SJCRH30 (cell line): ENCODE results near the gene NEMP1. TPM values are rescaled to one million over a fixed set of nuclear protein-coding genes. Genes with fewer than 3 reads are reported as not detected.
"Not testable (repeated sequence)": the region's sequence is repeated elsewhere in the genome, so short reads cannot be mapped to it uniquely, and the experiment has no call there.

Experiments
- DNase-seq, 2 experiments: peaks; one replicate each; pipeline ENCODE4 v3.0.0-alpha.2; 2015 to 2020
- H3K27ac ChIP-seq: fragments of 250-450 bp; sonication (Bioruptor Pico); 2 replicates; pipeline ENCODE4 v1.5.1; 2020; ENCODE audit warnings: mild to moderate bottlenecking, moderate library complexity
- H3K27me3 ChIP-seq: fragments of 250-450 bp; sonication (Bioruptor Pico); 2 replicates; pipeline ENCODE4 v1.5.1; 2020; ENCODE audit warnings: mild to moderate bottlenecking, moderate library complexity
- H3K36me3 ChIP-seq: fragments of 250-450 bp; sonication (Bioruptor Pico); 2 replicates; pipeline ENCODE4 v1.5.1; 2020; ENCODE audit warnings: mild to moderate bottlenecking, moderate library complexity
- H3K4me1 ChIP-seq: fragments of 250-450 bp; sonication (Bioruptor Pico); 2 replicates; pipeline ENCODE4 v1.5.1; 2020; ENCODE audit warnings: mild to moderate bottlenecking, moderate library complexity
- H3K4me3 ChIP-seq: fragments of 250-450 bp; sonication (Bioruptor Pico); 2 replicates; pipeline ENCODE4 v1.5.1; 2020; ENCODE audit warnings: mild to moderate bottlenecking, moderate library complexity
- H3K9me3 ChIP-seq: fragments of 250-450 bp; sonication (Bioruptor Pico); replicated peaks from 2 replicates; pipeline ENCODE4 v1.5.1; 2020; ENCODE audit warnings: mild to moderate bottlenecking, moderate library complexity
- total RNA-seq: library from RNA; depleted of rRNA; stranded (reverse); fragments of >200 nt; shearing (Covaris generic); gene quantifications from 2 replicates; pipeline ENCODE4 v1.2.3, GENCODE V29; 2014

NEMP1 gene
- total RNA-seq, 1 experiment from 2014 or later, result 70.2 TPM

DNA sequence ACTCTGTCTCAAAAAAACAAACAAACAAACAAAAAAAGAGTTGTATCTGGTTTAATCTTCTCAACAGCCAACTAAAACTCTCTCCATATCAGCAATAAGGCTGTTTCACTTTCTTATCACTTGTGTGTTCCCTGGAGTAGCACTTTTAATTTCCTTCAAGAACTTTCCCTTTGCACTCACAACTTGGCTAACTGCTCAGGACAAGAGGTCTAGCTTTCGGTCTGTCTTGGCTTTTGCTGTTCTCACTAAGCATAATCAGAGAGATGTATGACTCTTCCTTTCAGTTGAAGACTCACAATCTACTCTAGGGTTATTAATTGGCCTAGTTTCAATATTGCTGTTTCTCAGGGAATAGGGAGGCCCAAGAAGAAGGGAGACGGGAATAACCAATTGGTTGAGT is 12.3 kb downstream of the NEMP1 start:
- no peak for DNase-seq
- no peaks in the 10 kb centered on the region for H3K9me3 ChIP-seq
- no peak overlapping the region for H3K27ac ChIP-seq
- H3K4me3 ChIP-seq, result no peak overlapping the region
- peaks cover 6% of the 10 kb centered on the region; the same call in 1 of the 2 replicates for H3K27me3 ChIP-seq
- H3K36me3 ChIP-seq, result no peaks in the 10 kb centered on the region
- H3K4me1 ChIP-seq, result no peaks in the 10 kb centered on the region

DNA sequence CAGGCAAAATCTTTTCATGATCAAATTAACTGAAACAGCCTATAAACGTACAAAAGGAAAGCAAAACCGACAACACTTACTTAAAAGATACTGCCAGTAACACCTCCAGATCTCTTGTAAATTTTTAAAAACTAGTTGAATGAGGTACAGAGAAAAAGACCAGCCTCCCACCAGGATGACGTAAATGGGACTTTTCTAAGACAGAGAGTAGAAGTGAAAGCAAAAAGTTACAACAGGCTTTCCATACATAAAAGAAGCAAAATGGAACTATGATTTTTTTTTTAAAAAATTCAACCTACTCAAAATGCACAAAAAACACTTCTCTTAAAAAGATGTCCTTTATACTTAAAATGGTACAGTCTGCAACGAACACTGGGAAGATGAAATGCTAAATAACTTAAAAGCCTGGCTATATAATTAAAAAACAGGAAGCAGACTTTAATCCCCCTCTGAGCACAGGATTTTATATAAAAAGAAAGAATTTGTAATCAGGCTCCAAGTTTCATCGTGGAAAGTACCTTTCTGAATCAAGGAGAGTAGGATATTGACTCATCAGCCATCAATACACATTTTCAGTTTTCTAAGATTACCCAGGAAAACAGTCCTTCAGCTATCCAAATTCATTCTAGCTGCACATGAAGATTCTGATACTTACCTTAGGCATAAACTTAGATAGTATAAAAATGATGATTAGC is 14.5 kb downstream of the NEMP1 start:
- H3K4me3 ChIP-seq, result no peak overlapping the region
- DNase-seq, result no peak
- no peaks in the 10 kb centered on the region for H3K9me3 ChIP-seq
- H3K27ac ChIP-seq, result no peak overlapping the region
- peaks cover 16% of the 10 kb centered on the region for H3K27me3 ChIP-seq
- H3K36me3 ChIP-seq, result no peaks in the 10 kb centered on the region
- H3K4me1 ChIP-seq, result no peaks in the 10 kb centered on the region

GRCh38 chr12:57058454-57058853 is 20.1 kb downstream of the NEMP1 start:
- H3K9me3 ChIP-seq, result peaks cover 6% of the 10 kb centered on the region
- H3K4me3 ChIP-seq, result no peak overlapping the region
- no peaks in the 10 kb centered on the region for H3K4me1 ChIP-seq
- no peak for DNase-seq
- peaks cover 25% of the 10 kb centered on the region for H3K27me3 ChIP-seq
- no peak overlapping the region for H3K27ac ChIP-seq
- H3K36me3 ChIP-seq, result no peaks in the 10 kb centered on the region

- peaks cover 23% of the 10 kb centered on the region for H3K27me3 ChIP-seq
- no peak overlapping the region for H3K4me3 ChIP-seq
- DNase-seq, result no peak
- H3K36me3 ChIP-seq, result no peaks in the 10 kb centered on the region
- H3K9me3 ChIP-seq, result peaks cover 10% of the 10 kb centered on the region
- no peaks in the 10 kb centered on the region for H3K4me1 ChIP-seq
- H3K27ac ChIP-seq, result no peak overlapping the region
These were observed 21.4 kb downstream of the NEMP1 start for GRCh38 chr12:57057067-57057751.

DNA sequence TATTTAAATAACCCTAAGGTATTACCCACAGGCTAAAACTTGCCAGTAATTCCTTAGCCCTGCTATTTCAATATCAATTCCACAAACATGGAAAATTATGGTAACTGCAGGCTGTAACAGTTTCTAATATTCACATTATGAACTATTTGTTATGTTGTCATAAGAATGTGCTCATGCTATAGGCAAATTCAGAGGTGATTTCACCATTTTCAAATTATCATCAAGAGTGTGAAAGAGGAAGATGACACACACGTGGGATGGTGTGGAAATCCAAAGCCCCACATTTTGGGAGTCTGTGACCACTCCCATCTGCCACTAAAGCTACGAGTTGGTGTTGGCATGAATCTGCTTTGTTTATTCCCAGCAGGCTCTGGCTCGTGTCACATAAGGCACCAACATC is 22.8 kb downstream of the NEMP1 start:
- DNase-seq, result no peak
- H3K4me3 ChIP-seq, result no peak overlapping the region
- H3K27me3 ChIP-seq, result peaks cover 23% of the 10 kb centered on the region; the same call in 1 of the 2 replicates
- no peaks in the 10 kb centered on the region for H3K36me3 ChIP-seq
- peaks cover 10% of the 10 kb centered on the region for H3K9me3 ChIP-seq
- no peak overlapping the region for H3K27ac ChIP-seq
- H3K4me1 ChIP-seq, result no peaks in the 10 kb centered on the region

GRCh38 chr12:57053901-57054300 is 24.7 kb downstream of the NEMP1 start:
- not testable (repeated sequence) for H3K4me3 ChIP-seq, H3K36me3 ChIP-seq, H3K27ac ChIP-seq, DNase-seq, H3K4me1 ChIP-seq, H3K9me3 ChIP-seq
- H3K27me3 ChIP-seq, result peaks cover 18% of the 10 kb centered on the region; the same call in 1 of the 2 replicates

- H3K9me3 ChIP-seq, DNase-seq, H3K4me3 ChIP-seq, H3K36me3 ChIP-seq, H3K27ac ChIP-seq, H3K4me1 ChIP-seq: not testable (repeated sequence)
- peaks cover 13% of the 10 kb centered on the region; the same call in 1 of the 2 replicates for H3K27me3 ChIP-seq
These were observed 25.4 kb downstream of the NEMP1 start for GRCh38 chr12:57053146-57053545.

GRCh38 chr12:57051011-57051410 is 27.6 kb downstream of the NEMP1 start:
- H3K4me3 ChIP-seq, result no peak overlapping the region

GRCh38 chr12:57049890-57050289 is 28.7 kb downstream of the NEMP1 start, which contains the start of gene MYO1A:
Gene MYO1A (minus strand): TSS chr12:57050129. CDS start chr12:57048323, 1,806 bp downstream.
- H3K27ac ChIP-seq, result no peak within 1 kb of the TSS
- no peak within 1 kb of the TSS for H3K4me3 ChIP-seq
- peak; percentile 66 to 80 for DNase-seq
- peaks cover 26% of the 10 kb centered on the region for H3K27me3 ChIP-seq
- H3K36me3 ChIP-seq, result no peaks in the 10 kb centered on the region
- peaks cover 10% of the 10 kb centered on the region for H3K9me3 ChIP-seq
- H3K4me1 ChIP-seq, result peaks cover 11% of the 10 kb centered on the region; the same call in 1 of the 2 replicates

More at GRCh38 chr12:57051011-57051410, 27.6 kb downstream of the NEMP1 start:
- Histone ChIP-seq H3K9me3 (peaks cover 10% of the 10 kb centered on the region), H3K27ac (no peak overlapping the region), H3K4me1 (peaks cover 10% of the 10 kb centered on the region; the same call in 1 of the 2 replicates), H3K36me3 (no peaks in the 10 kb centered on the region), H3K27me3 (peaks cover 19% of the 10 kb centered on the region; the same call in 1 of the 2 replicates)
- DNase-seq, result no peak

- Histone ChIP-seq H3K36me3 (no peaks in the 10 kb centered on the region), H3K4me1 (peaks cover 11% of the 10 kb centered on the region; the same call in 1 of the 2 replicates), H3K27ac (no peak overlapping the region), H3K27me3 (peaks cover 34% of the 10 kb centered on the region), H3K4me3 (no peak overlapping the region), H3K9me3 (peaks cover 10% of the 10 kb centered on the region)
- no peak for DNase-seq
These were observed 29.5 kb downstream of the NEMP1 start for GRCh38 chr12:57049119-57049446.

GRCh38 chr12:57048423-57049118 is 30.0 kb downstream of the NEMP1 start:
- Histone ChIP-seq H3K4me3 (no peak overlapping the region), H3K27me3 (peaks cover 39% of the 10 kb centered on the region), H3K36me3 (no peaks in the 10 kb centered on the region), H3K27ac (no peak overlapping the region), H3K4me1 (peaks cover 11% of the 10 kb centered on the region; the same call in 1 of the 2 replicates), H3K9me3 (peaks cover 5% of the 10 kb centered on the region)
- no peak for DNase-seq

GRCh38 chr12:57047981-57048380 is 30.6 kb downstream of the NEMP1 start:
- peaks cover 45% of the 10 kb centered on the region for H3K27me3 ChIP-seq
- H3K36me3 ChIP-seq, result no peaks in the 10 kb centered on the region
- no peak overlapping the region for H3K4me3 ChIP-seq
- no peak for DNase-seq
- H3K9me3 ChIP-seq, result no peaks in the 10 kb centered on the region
- peaks cover 11% of the 10 kb centered on the region; the same call in 1 of the 2 replicates for H3K4me1 ChIP-seq
- no peak overlapping the region for H3K27ac ChIP-seq

GRCh38 chr12:57046947-57047890 is 31.4 kb downstream of the NEMP1 start:
- H3K27me3 ChIP-seq, result peaks cover 53% of the 10 kb centered on the region
- H3K9me3 ChIP-seq, result no peaks in the 10 kb centered on the region
- H3K27ac ChIP-seq, result no peak overlapping the region
- no peak overlapping the region for H3K4me3 ChIP-seq
- peak in 1 of 2 experiments; percentile 61 for DNase-seq
- no peaks in the 10 kb centered on the region for H3K36me3 ChIP-seq
- peaks cover 11% of the 10 kb centered on the region; the same call in 1 of the 2 replicates for H3K4me1 ChIP-seq
